Glomerular visceral epithelial cell (primary cell): ENCODE measurements around the gene PPP2R3B.
"Not testable (repeated sequence)": the region's sequence is repeated elsewhere in the genome, so short reads cannot be mapped to it uniquely, and the experiment has no call there.

Experiments used
- DNase-seq: peaks from one replicate; pipeline ENCODE4 v3.0.0-alpha.2; 2016; ENCODE audit errors: extremely low spot score

PPP2R3B gene

GRCh38 chrX:319579-320125 is 67.1 kb downstream of the PPP2R3B start:
- DNase-seq, result no peak

- DNase-seq, result peak; percentile 100
These were observed 67.7 kb downstream of the PPP2R3B start, which contains the start of gene GTPBP6 for GRCh38 chrX:318739-319578. Gene GTPBP6, minus strand, starts transcription at chrX:318796. Its CDS starts 9 bp downstream, at chrX:318787.

DNA sequence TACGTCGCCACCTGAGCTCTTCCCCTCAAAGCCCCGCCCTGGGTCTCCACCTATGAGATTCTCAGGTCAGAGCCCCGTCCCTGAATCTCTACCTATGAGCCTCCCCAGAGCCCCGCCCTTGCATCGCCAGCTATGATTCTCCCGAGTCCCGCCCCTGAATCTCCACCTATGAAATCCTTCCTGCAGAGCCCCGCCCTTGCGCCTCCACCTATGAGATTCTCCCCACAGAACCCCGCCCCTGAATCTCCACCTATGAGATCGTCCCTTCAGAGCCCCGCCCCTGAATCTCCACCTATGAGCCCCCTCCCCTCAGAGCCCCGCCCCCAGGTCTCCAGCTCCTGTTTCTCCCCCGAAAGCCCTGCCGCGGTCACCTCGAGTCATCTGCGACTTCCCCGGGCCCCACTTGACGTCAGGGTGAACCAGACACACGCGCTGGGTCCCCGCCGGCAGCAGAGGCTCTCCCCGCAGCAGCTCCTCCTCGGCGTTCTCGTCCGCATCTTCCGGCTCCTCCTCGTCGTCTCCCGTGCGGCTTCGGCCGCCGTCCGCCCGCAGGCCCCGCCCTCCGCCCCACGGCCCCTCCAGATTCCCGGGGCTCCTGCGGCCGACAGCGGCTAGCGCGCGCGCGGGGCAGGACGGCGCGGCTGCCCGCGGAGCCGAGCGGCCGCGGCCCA is 68.5 kb downstream of the PPP2R3B start:
- DNase-seq, result peak; percentile 100

DNA sequence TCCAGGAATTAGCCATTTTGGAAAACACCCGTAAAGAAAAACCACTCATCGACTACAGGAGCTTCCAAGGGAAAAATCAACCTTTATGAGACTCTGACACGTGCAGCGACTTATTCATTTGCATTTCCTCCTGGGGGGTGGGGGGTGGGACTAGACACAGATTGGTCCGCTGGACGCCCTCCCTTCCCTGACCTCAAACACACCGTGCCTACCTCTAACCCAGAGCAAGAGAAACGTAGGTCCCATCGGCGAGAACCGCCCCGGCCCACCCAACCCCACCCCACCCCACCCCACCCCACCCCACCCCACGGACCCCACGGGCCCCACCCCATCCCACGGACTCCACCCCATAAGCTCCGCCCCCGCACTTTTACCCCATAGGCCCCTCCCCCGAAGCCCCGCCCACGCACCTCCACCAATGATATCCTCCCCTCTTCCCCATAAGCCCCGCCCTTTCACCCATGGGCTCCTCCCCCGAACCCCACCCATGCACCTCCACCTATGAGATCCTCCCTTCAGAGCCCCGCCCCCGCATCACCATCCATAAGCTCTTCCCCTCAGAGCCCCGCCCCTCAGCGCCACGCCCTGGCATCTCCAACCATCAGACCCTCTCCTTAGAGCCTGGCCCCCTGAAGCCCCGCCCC is 69.2 kb downstream of the PPP2R3B start:
- no peak for DNase-seq

DNA sequence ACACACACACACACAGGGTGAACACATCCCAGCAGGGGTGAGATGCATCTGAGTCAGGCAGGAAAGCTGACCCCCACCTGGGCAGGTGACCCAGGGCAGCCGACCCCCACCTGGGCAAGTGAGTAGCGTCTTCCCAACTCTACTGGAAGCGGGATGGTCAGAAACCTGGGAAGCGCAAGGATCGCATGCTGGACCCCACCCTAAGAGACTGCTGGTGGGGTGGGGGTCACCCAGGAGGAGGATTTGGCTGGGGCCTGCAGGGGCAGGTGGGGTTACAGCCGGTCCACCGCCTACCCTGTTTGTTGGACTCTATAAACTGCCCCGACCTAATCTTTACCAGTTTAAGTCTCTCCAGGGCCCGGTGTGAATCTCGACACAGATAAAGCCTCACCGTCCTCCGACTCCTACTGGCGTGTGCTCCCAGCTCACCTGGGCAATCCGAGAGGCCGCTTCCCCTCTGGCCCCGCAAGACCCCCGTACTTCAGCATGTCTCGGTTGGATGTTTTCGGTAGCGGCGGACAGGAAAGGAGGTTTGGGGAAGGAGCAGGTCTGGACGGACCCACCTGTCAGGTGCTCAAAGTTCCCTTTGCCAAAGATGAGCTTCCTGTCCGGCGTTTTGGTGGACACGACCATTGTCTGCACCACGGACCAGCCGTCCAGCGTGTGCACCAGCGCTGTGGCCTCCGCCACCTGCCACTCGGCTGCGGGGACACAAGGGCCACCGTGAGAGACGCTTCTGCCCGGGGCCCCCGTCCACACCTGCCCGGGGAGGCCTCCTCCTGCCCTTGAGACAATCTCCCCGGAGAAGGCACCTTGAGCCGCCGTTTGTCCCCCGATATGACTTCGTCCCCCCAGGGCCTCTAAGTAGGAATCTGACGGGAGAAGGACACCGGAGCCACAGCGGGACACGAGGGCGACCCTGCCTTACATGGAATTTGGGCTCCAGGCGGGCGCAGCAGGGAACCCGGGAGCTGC is 70.1 kb downstream of the PPP2R3B start:
- DNase-seq, result no peak

DNA sequence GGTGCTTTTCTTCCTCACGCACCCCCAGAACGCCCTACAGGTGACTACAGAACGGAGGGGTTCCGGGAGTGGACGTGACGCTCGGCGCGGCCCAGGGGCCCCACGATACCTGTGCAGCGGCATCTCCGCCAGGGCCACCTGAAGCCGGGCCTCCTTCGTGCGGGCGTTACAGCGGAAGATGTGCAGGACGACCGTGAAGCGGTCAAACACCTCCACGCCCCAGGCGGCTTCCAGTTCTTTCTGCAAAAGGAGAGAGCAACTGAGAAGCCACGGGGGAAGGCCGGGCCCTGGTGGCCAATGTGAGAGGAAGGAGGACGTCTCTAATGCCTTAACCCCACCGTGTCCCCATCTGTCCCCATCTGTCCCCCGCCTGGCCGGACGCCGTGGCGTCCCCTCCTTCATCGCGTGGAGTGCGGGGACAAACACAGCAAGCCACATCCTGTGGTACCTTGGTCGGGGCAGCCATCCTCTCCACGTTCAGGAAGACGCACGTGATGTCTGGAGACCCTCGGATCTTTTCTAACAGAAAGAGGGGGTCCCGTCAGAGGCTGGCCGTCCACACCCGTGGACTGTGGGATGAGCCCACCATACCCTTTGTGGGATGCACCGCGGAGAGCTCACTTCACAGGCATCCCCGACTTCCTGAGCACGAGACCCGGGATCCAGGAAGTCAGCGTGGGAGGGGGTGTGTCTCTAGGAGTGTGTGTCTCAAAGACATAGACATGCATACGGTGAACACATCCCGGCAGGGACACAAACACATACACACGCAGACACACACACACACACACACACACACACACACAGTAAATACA is 71.7 kb downstream of the PPP2R3B start:
- no peak for DNase-seq

DNA sequence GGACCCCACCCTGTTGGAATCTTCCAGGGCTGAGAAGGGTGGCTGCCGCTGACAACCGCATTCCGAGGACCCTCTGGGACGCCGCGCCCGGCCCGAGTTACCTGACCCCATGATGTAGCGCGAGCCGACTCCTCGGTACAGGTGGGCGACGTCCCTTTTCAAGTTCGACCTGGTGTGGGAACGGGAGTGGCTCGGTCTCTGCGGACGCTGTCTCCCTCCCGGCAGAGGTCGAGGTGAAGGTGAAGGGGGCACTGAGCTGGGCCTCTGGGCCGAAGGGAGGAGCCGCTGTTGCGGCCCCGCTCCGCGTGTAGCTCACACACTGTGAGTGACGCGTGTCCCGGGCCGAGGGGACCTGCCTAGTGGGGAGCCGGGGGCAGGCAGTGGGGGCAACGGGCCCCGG is 72.7 kb downstream of the PPP2R3B start:
- no peak for DNase-seq

GRCh38 chrX:313546-313945 is 73.2 kb downstream of the PPP2R3B start:
- DNase-seq, result no peak

DNA sequence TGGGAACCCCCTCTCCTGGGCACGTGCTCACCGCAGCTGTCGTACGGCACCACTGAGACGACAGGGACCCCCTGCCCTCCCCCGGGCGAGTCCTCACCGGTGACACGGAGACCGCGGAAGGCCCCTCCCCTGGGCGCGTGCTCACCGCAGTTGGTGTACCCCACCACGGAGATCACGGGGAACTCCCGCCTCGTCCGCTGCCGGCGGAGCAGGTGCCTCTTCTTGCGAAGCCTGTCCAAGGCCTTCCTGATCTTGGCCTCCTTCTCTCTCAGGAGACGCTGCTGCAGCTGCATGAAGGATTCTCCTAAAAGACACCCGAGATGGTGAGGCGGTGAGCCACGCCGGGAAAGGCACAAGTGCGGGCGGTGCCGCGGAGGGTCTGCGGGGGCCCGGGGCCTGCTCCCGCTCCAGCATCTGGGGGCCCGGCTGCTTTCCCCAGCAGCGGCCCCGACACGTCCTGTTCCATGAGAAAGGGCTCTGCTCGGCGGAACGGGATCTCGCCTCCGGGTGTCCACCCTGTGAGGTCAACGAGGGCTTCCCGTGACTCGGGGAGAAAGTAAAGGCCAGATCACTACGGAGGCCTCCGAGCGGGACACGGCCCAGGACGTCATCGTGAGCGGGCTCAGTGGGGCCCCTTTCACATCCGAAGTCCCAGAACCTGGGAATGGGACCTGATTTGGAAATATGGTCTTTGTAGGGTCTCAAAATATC is 73.9 kb downstream of the PPP2R3B start:
- no peak for DNase-seq

DNA sequence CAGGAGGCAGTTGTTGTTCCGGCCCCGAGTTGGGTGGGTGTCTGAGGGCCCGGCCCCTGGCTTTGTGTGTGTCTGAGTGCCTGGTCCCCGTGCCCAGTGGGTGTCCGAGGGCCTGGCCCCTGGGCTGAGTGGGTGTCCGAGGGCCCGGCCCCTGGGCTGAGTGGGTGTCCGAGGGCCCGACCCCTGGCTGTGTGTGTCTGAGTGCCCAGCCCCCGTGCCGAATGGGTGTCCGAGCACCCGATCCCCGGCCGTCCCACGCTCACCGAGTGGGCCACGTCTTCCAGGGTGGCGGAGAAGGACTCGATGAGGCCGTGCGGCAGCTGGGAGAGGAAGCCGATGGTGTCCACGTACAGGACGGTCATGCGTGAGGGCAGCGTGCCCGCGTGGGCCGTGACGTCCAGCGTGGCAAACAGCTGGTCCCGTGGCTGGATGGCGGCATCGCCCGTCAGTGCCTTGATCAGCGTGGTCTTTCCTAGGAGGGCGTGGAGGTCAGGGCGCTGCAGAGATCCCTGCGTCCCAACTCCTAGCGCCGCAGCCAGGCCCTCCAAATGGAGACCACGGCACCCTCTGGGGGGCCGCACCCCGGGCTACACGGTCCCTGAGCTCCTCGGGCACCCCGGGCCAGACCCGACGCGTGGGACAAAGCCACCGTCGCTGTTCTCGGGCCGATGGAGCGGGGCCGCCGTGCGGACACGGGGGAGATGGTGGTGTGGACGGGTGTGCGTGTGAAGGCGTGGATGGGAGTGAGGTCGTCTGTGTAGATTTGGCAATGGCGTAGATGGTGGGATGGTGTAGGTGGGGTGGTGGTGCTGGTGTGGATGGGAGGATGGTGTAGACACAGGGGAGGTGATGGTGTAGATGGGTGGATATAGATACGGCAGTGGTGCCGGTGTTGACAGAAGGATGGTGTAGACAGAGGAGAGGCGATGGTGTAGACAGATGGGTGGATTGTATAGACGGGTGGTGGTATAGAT is 75.3 kb downstream of the PPP2R3B start:
- no peak for DNase-seq

DNA sequence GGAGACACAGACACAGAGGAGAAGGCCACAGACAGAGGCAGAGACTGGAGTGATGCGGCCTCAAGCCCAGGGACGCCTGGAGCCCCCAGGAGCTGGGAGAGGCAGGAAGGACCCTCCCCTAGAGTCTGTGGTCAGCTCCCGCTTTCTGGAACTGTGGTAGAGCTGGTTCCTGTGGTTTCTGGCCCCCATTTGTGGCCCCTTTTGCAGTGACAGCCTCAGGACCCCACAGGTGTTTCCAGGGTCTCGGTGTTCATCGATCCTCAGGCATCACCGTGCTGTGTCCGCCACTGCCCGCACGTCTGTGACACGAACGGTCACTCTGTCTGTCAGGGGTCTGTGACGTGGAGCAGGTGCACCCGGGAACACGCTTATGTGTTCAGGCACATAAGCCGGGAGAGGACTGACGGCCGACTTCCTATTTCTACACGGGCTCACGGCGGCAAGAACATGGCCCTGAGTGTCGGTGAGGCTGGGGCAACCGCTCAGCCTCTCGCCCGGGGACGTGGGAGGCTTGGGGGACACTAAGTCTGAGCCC is 76.0 kb downstream of the PPP2R3B start:
- no peak for DNase-seq

GRCh38 chrX:308821-309520 is 77.7 kb downstream of the PPP2R3B start:
- no peak for DNase-seq

DNA sequence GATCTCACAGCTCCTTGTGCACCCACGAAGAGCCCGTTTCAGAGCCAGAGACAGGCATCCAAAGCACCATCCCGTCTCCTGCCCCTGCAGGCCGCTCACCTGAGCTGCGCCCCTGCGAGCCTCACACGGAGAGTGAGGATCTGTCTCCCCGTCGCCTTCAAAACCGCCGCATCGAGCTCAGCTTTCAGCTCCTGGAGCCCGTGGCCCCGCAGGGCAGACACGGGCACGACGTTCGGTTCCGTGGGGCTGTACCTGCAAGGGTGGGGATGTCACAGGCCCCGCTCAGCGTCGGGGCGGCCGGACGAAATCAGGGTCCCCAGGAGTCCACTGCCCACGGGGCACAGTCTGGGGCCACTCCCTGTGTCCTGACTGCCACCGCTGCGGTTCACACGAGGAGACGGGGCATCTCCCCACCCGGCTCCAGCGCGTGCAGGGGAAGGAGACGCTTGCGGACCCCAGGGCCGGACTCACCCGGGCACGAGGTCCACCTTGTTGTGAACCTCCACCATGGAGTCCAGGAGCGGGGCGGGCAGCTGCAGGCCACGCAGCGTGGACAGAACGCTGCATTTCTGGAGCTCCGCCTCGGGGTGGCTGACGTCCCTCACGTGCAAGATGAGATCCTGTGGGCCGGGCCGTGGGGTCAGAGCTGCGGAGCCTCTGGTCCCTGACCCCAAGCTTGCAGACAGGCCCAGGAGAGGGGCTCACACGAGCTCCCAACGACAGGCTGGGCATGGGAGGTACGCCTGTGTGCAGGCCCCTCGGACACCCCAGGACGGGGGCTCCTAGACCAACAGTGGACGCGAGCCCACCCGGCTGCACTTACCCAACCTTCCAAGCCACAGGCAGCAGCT is 79.2 kb downstream of the PPP2R3B start:
- no peak for DNase-seq

- DNase-seq, result not testable (repeated sequence)
These were observed 80.0 kb downstream of the PPP2R3B start for GRCh38 chrX:306614-307251.

DNA sequence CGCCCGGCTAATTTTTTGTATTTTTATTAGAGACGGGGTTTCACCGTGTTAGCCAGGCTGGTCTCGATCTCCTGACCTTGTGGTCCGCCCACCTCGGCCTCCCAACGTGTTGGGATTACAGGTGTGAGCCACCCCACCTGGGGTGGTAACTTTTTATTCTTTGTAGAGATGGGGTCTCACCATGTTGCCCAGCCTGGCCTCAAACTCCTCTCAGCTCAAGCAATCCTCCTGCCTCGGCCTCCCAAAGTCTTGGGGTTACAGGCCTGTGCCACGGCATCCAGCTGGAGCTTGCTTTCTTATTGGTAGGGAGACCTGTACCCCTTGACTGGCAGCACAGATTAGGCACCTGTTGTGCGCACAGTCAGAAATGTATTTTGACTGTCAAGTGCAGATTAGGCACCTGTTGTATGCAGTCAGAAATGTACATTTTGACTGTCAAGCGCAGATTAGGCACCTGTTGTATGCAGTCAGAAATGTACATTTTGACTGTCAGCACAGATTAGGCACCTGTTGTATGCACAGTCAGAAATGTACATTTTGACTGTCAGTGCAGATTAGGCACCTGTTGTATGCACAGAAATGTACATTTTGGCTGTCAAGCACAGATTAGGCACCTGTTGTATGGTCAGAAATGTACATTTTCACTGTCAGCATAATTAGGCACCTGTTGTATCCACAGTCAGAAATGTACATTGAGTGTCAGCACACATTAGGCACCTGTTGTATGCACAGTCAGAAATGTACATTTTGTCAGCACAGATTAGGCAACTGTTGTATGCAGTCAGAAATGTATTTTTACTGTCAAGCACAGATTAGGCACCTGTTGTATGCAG is 80.7 kb downstream of the PPP2R3B start:
- DNase-seq, result not testable (repeated sequence)
